ENCODE data around the gene NEGR1.

Gene NEGR1

DNA sequence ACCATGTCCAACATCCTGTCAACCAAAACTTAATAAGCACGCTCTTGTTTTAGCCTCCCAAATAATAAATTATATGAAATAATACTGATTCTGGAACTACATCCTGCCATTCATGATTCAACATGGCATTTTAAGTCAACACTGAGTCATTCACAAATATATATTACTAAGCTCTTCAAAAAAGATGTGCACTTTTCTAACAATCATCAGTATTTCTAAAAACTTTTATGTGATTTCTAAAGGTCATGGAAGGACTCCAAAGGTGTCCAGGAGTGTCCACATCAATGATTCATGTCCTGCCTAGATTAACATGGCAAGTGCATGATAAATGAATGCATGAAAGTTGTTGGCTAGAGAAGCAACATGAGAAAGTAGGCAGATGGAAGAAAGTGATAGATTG, 51.6 kb downstream of the NEGR1 start:
- DNase-seq (ENCODE audit: low read depth in 2 of 2) = no peak

GRCh38 chr1:72229893-72230292, 52.4 kb downstream of the NEGR1 start:
- no peak for DNase-seq (ENCODE audit: low read depth in 2 of 2)

- DNase-seq (ENCODE audit: low read depth in 2 of 2) = no peak
Observed at GRCh38 chr1:72227667-72228066, 54.7 kb downstream of the NEGR1 start.

DNA sequence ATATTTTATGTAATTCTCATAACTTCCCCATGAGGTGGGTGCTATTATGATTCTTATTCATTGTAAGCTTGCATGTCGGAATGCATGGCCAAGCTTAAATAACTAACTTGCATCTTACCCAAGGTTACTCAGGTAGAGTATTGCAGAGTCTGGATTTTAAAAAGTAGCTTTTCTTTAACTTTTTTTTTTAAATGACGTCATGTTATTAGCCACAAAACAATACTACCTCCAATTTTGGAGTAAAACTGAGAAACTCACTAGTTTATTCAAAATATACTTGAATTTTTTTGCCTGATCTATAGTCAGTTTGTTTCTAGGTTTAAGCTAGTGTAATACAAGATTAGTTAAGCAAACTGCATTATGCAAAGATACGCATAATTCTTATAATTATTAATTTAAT, 57.8 kb downstream of the NEGR1 start:
- DNase-seq (ENCODE audit: low read depth in 2 of 2) = no peak

- DNase-seq (ENCODE audit: low read depth in 2 of 2) = no peak
Observed at GRCh38 chr1:72221811-72222210, 60.5 kb downstream of the NEGR1 start.

DNA sequence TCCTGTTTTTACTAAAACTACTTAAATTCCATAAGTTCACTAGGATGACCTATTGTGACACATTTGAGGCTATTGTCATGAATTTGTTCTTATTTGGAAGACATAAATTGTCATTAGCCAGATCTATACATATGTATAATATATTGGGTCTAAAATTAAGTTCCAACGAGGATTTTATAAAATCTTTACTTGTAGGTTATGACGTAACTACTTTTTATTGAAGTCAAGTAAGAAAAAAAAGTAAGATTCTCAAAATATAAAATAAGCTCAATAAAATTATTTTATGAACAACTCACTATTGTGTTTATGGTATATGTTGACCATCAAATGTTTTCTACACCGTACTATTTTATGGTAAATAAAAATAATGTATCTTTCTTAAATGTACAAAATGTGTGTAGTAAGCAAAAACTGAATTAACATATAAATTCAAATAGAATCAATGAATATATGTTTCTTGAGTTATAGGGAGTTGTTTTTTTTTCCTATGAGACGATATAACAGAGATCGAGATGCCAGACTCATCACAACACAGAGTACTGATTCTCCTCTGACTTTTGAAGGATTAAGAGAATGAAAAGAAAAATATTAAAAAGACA, 64.1 kb downstream of the NEGR1 start:
- DNase-seq (ENCODE audit: low read depth in 2 of 2) = no peak

- DNase-seq (ENCODE audit: low read depth in 2 of 2) = no peak
Observed at GRCh38 chr1:72207059-72207458, 75.3 kb downstream of the NEGR1 start.

DNA sequence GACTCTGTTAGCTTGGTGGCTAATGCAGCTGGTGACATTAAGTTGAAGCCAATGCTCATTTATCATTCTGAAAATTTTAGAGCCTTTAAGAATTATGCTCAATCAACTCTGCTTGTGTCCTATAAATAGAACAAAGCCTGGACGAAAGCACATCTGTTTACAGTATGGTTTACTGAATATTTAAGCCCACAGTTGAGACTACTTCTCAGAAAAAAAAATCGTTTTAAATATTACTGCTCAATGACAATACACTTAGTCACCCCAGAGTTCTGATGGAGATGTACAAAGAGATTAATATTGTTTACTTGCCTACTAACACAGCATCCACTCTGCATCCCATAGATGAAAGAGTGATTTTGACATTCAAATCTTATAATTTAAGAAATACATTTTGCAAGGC, 79.6 kb downstream of the NEGR1 start:
- DNase-seq (ENCODE audit: low read depth in 2 of 2) = no peak

DNA sequence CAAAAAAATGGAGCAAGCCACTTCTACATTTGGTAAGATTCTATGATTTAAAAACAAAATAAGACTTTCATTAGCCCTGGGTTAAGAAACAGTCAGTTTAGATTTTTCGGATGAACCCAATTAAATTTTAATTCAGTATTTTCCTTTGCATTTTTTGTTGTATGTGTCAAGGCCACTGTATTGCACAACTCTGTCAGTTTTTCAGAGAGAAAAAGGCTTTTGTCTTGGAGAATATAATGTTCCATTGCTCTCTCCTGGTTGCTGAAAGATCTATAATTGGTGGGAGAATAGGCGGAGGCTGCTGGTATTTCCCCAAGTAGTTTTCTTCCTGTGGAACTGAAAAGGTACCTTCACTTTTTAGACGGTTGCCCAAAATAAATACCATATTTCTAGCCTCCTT, 84.6 kb downstream of the NEGR1 start:
- no peak for DNase-seq (ENCODE audit: low read depth in 2 of 2)

DNA sequence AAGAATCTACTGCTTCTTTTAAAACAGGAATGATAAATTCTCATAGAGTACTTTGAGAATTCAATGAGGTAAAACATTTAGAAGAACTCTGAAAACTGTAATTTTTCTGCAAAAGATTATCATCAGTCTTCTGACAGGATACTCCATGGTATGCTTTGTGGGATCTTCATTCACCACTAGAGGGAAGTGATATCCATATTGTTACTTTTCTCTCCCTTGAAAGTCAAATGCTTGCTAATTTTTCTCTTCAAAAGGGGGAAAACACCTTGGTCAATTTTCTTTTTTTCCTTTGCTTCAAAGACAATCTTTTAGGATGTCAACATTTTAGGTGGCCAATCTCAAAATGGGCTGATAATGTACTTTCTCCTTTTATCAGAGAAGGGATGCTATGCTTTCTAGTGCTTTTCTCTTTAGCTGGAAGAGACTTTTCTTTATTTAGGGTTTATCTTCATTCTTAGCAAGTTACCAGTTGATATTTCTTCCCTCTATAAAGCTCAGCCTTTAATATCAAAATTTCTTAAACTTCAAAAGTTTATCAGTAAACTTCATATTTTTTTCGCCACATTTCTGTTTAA, 95.5 kb downstream of the NEGR1 start:
- DNase-seq (ENCODE audit: low read depth in 2 of 2) = no peak

GRCh38 chr1:72184099-72184701, 98.1 kb downstream of the NEGR1 start:
- DNase-seq (ENCODE audit: low read depth in 2 of 2) = no peak

DNA sequence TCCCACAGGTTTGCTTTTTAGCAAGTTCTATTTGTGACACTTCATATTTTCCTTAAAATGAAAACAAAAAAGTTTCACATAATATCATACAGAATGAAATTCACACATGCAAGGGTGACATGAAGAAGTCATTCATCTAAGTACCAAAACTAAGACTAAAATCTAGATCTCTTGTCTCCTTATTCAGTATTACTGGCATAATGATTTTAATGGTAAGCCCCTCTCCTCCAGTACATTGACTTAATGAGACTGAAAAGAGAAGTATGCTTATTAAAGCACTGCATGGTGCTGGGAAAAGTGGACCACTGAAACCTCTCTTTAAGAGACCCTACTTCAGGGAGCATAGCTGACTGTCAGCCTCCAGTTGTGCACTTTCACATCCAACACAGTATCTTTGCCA, 99.5 kb downstream of the NEGR1 start:
- no peak for DNase-seq (ENCODE audit: low read depth in 2 of 2)

DNA sequence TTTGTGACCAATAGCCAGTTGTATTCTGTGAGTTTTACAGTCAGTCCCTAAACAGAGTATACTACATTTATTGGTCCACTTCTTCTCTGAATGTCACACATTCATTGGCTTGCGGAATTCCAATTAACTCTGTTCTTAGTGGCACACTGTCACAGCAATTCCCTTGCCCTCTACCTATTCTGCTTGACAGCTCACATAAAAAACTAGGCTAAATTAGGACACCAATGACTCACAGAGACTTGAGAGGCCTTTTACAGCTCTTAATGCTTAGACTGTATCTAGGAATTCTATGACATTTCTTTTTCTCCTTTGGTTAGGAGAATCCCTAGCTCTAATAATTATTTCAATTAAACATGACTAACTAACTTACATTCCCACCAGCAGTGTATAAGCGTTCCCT, 104.1 kb downstream of the NEGR1 start:
- no peak for DNase-seq (ENCODE audit: low read depth in 2 of 2)

GRCh38 chr1:72177711-72178110, 104.6 kb downstream of the NEGR1 start:
- DNase-seq (ENCODE audit: low read depth in 2 of 2) = no peak

GRCh38 chr1:72170246-72170645, 112.1 kb downstream of the NEGR1 start:
- no peak for DNase-seq (ENCODE audit: low read depth in 2 of 2)

DNA sequence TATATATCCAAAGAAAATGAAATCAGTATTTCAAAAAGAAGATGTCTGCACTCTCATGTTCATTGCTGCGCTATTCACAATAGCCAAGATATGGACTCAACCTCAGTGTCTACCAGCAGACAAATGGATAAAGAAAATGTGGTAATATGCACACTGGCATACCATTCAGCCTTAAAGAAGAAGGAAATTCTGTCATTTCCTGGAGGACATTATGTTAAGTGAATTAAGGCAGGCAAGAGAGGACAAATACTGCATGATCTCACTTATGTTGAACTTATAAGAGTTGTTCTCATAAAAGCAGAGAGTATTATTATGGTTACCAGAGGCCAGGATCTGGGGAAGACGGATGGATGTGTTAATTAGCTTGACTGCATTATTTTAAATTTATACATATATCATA, 115.9 kb downstream of the NEGR1 start:
- DNase-seq (ENCODE audit: low read depth in 2 of 2) = no peak

- no peak for DNase-seq (ENCODE audit: low read depth in 2 of 2)
Observed at GRCh38 chr1:72150508-72150907, 131.8 kb downstream of the NEGR1 start.

GRCh38 chr1:72141875-72142274, 140.5 kb downstream of the NEGR1 start:
- no peak for DNase-seq (ENCODE audit: low read depth in 2 of 2)

DNA sequence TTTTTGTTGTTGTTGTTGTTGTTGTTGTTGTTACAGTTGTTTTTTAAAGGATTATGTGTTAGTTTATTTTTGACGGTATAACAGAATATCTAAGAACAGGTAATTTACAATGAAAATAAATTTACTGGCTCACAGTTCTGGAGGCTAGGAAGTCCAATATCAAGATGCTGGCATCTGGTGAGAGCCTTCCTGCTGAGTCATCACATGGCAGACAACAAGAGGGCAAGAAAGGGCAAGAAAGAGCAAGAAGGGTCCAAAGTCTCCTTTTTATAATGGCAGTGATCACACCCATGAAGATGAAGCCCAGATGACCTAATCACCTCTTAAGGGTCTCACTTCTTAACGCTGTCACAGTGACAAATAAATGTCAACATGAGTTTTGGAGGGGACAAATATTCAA, 142.1 kb downstream of the NEGR1 start:
- DNase-seq (ENCODE audit: low read depth in 2 of 2) = no peak

GRCh38 chr1:72137656-72138055, 144.7 kb downstream of the NEGR1 start:
- DNase-seq (ENCODE audit: low read depth in 2 of 2) = no peak

- DNase-seq (ENCODE audit: low read depth in 2 of 2) = no peak
Observed at GRCh38 chr1:72129869-72130268, 152.5 kb downstream of the NEGR1 start.

DNA sequence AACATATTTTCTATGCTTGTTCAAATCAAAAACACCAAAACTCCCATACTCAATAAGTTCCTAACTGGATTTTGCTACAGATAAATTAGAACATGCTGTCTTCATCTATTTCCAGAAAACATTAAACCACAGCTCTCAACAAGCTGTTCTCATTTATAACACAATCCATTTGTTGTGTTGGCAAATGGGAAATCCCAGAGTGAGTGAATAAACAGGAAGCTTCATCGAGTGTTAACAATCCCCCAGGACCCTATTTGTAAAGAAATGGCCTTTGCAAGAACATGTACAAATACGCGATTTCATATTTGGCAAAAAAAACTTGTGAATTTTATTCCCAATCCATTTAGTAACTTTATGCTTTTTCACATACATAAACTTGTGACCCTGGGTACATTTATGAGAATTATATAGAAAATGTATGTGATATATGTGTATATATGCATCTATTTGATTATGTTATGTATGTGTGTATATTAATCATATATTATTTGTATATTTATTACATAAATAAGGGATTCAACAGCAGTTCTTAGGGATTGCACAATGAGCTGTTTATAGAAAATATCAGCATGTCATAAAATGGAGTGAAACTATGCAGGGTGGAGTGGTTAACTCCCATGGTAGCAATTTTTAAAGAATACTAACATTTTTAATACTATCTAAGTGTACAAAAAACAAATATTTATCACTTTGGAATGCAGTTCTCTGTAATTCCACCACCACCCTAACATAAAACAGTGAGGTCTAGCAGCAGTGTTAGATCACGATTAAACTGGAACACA, 160.0 kb downstream of the NEGR1 start:
- DNase-seq (ENCODE audit: low read depth in 2 of 2) = no peak

GRCh38 chr1:72119491-72119890, 162.8 kb downstream of the NEGR1 start:
- DNase-seq (ENCODE audit: low read depth in 2 of 2) = no peak
